Keratinocyte (primary cell): ENCODE results near the gene AP1S3. TPM values are rescaled to one million over a fixed set of nuclear protein-coding genes. Genes with fewer than 3 reads are reported as not detected.

Source experiments
- DNase-seq: peaks from one replicate; pipeline ENCODE4 v3.0.0-alpha.2; 2011; ENCODE audit warnings: low read depth, missing footprints, low spot score
- FAIRE-seq: peaks from 2 replicates; lab custom pipeline; 2011; peaks lifted over from hg19 to GRCh38; lab: Jason Lieb, UNC
- H2AFZ ChIP-seq: 2 replicates; pipeline ENCODE4 v1.6.0; 2012; ENCODE audit warnings: low read length, control low read depth, inconsistent platforms; ENCODE audit not compliant: control insufficient read depth
- H3K27ac ChIP-seq: 2 replicates; pipeline ENCODE4 v1.5.1; 2011; ENCODE audit warnings: low read length; ENCODE audit not compliant: control insufficient read depth, insufficient read depth
- H3K27me3 ChIP-seq: 3 replicates; pipeline ENCODE4 v1.6.0; 2011; ENCODE audit warnings: low read length; ENCODE audit not compliant: control insufficient read depth, insufficient read depth; ENCODE audit errors: extremely low read depth
- H3K36me3 ChIP-seq, 2 experiments: 2 replicates in 1 of 2; 3 replicates in 1 of 2; pipeline ENCODE4 v1.5.1; 2011; ENCODE audit warnings: low read length in 2 of 2, mild to moderate bottlenecking in 1 of 2; ENCODE audit not compliant: control insufficient read depth in 2 of 2, insufficient read depth in 2 of 2; ENCODE audit errors: extremely low read depth in 1 of 2
- H3K4me1 ChIP-seq: 3 replicates; pipeline ENCODE4 v1.5.1; 2011; ENCODE audit warnings: low read length; ENCODE audit not compliant: control insufficient read depth, insufficient read depth; ENCODE audit errors: extremely low read depth
- H3K4me2 ChIP-seq: 3 replicates; pipeline ENCODE4 v1.6.0; 2011; ENCODE audit warnings: low read depth, low read length; ENCODE audit not compliant: control insufficient read depth, insufficient read depth; ENCODE audit errors: extremely low read depth
- H3K4me3 ChIP-seq, 3 experiments: fragments of 200-600 bp in 1 of 3; sonication (generic) in 1 of 3; 2 replicates in 2 of 3; 3 replicates in 1 of 3; pipeline ENCODE4 v1.5.1; 2011 to 2016; ENCODE audit warnings: low read length in 3 of 3, mild to moderate bottlenecking in 3 of 3, control low read depth in 2 of 3, inconsistent platforms in 1 of 3, low read depth in 1 of 3, mixed read lengths in 1 of 3, mixed run types in 1 of 3, moderate library complexity in 1 of 3; ENCODE audit not compliant: control insufficient read depth in 2 of 3, insufficient read depth in 2 of 3; ENCODE audit errors: extremely low read depth in 1 of 3
- H3K79me2 ChIP-seq: 2 replicates; pipeline ENCODE4 v1.6.0; 2012; ENCODE audit warnings: low read length; ENCODE audit not compliant: control insufficient read depth, insufficient read depth
- H3K9ac ChIP-seq: 3 replicates; pipeline ENCODE4 v1.6.0; 2011; ENCODE audit warnings: low read length; ENCODE audit not compliant: control insufficient read depth, insufficient read depth; ENCODE audit errors: extremely low read depth
- H3K9me1 ChIP-seq: 3 replicates; pipeline ENCODE4 v1.6.0; 2011; ENCODE audit warnings: low read length; ENCODE audit not compliant: control insufficient read depth, insufficient read depth; ENCODE audit errors: extremely low read depth
- H3K9me3 ChIP-seq: 2 replicates; pipeline ENCODE4 v1.5.1; 2012; ENCODE audit warnings: low read depth, low read length; ENCODE audit not compliant: control insufficient read depth
- H4K20me1 ChIP-seq: 3 replicates; pipeline ENCODE4 v1.6.0; 2011; ENCODE audit warnings: low read length; ENCODE audit not compliant: control insufficient read depth, insufficient read depth; ENCODE audit errors: extremely low read depth
- EZH2 ChIP-seq: IDR thresholded peaks from one replicate; pipeline ENCODE4 v1.6.1; 2012; ENCODE audit warnings: inconsistent platforms, mild to moderate bottlenecking, low read length, moderate library complexity
- dilution Hi-C: fragments of 300-500 bp; cut with MboI; formaldehyde crosslinking; loops from one replicate; pipeline ENCODE4 v1.7.0; 2020; ENCODE audit warnings: low sequenced_read_pairs; ENCODE audit not compliant: extremely low pct_ligation_motif_present
- polyA plus RNA-seq, 5 experiments: library from polyadenylated mRNA; depleted of rRNA in 3 of 5; stranded (reverse) in 3 of 5; stranded (forward) in 1 of 5; unstranded in 1 of 5; fragments of >200 nt; gene quantifications; 1 replicate in 1 of 5; 2 replicates in 3 of 5; 3 replicates in 1 of 5; pipeline versions ENCODE4 v1.2.1 to v1.2.3, GENCODE V29; 2011 to 2012; ENCODE audit warnings: missing spikeins in 2 of 5, low read depth in 1 of 5, low replicate concordance in 1 of 5
- TF ChIP-seq, protein P1 (sequence below), 3 experiments: IDR thresholded peaks in 1 of 3; conservative IDR thresholded peaks in 1 of 3; optimal IDR thresholded peaks in 1 of 3; 2 replicates in 2 of 3; 3 replicates in 1 of 3; pipeline versions ENCODE3 to v1.5.1; 2011; ENCODE audit warnings: low read length in 3 of 3, mild to moderate bottlenecking in 3 of 3, moderate library complexity in 2 of 3, control low read depth in 1 of 3, inconsistent platforms in 1 of 3; ENCODE audit not compliant: insufficient read depth in 2 of 3; ENCODE audit errors: extremely low read depth in 1 of 3

The AP1S3 gene
- polyA plus RNA-seq, 1 donor (not counting 4 experiments of a cell fraction or from before 2014, with no cell fraction given), result 33.7 TPM

DNA sequence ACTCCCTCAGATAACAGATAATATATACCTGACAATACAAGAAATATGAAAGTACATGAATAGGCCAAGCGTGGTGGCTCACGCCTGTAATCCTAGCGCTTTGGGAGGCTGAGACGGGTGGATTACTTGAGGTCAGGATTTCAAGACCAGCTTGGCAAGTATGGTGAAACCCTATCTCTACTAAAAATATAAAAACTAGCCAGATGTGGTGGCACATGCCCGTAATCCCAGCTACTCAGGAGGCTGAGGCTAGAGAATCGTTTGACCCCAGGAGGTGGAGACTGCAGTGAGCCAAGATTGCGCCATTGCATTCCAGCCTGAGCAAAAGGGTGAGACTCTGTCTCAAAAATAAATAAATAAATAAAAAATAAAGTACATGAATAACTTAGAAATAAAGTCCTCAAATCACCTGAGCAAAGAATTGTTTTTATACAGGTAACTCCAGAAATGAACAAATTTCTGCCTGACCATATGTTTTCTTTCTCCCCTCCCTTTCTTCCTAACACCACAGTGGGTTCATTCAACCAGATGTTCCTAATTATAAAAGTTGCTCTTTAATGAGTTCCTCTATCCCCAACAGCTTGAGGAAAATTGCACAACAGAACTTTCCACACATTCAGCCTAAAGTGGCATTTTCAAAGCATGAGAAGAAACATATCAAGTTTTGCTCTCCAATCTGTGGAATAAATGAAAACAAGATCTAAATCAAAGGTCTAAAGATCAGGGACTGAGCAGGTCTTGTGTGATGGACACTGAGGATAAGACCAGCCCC, 33.6 kb upstream of the AP1S3 start:
- Histone ChIP-seq H3K9me3 (no peaks in the 10 kb centered on the region), H3K36me3 (peaks cover 0 to 4% of the 10 kb centered on the region in 2 experiments), H3K79me2 (no peaks in the 10 kb centered on the region), H3K27me3 (no peaks in the 10 kb centered on the region), H3K27ac (no peak overlapping the region), H3K9ac (no peak overlapping the region), H3K4me1 (no peaks in the 10 kb centered on the region), H2AFZ (no peak overlapping the region), H3K4me2 (no peak overlapping the region), H3K4me3 (no peak overlapping the region), H4K20me1 (no peaks in the 10 kb centered on the region), H3K9me1 (no peaks in the 10 kb centered on the region)
- TF ChIP-seq, protein P1, sequence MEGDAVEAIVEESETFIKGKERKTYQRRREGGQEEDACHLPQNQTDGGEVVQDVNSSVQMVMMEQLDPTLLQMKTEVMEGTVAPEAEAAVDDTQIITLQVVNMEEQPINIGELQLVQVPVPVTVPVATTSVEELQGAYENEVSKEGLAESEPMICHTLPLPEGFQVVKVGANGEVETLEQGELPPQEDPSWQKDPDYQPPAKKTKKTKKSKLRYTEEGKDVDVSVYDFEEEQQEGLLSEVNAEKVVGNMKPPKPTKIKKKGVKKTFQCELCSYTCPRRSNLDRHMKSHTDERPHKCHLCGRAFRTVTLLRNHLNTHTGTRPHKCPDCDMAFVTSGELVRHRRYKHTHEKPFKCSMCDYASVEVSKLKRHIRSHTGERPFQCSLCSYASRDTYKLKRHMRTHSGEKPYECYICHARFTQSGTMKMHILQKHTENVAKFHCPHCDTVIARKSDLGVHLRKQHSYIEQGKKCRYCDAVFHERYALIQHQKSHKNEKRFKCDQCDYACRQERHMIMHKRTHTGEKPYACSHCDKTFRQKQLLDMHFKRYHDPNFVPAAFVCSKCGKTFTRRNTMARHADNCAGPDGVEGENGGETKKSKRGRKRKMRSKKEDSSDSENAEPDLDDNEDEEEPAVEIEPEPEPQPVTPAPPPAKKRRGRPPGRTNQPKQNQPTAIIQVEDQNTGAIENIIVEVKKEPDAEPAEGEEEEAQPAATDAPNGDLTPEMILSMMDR (optimal IDR thresholded peaks at IDR 0.05 in 1 of 3, IDR thresholded peaks at IDR 0.05 in 1 of 3, conservative IDR thresholded peaks at IDR 0.05 in 1 of 3; ENCODE audit: extremely low read depth in 1 of 3, insufficient read depth in 2 of 3, low read length in 3 of 3), result no peak
- TF ChIP-seq EZH2, result no peak
- DNase-seq (no peak), FAIRE-seq (no peak)
- dilution Hi-C loops, result no loop called here

DNA sequence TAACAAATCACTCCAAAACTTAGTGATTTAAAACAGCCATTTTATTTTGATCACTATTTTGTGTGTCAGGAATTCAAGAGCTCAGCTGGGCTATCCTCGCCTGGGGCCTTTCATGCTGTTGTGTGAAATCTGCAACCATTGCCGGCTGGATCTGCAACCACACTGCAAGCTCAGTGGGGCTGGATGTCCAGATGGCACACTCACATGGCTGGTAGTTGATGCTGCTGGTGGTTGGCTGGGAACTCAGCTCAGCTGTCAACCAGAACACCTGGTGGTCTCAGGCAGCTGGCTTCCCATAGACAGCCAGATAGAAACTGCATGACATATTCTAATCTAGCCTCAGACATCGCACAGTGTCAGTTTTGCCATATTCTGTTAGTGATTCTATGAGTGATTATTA, 30.6 kb upstream of the AP1S3 start:
- FAIRE-seq, result no peak
- Histone ChIP-seq H3K9me3 (no peaks in the 10 kb centered on the region), H3K27ac (no peak overlapping the region), H4K20me1 (no peaks in the 10 kb centered on the region), H3K36me3 (peaks cover 0 to 2% of the 10 kb centered on the region in 2 experiments), H3K9me1 (no peaks in the 10 kb centered on the region), H3K79me2 (no peaks in the 10 kb centered on the region), H3K4me1 (no peaks in the 10 kb centered on the region), H3K4me2 (no peak overlapping the region), H3K4me3 (no peak overlapping the region), H3K27me3 (no peaks in the 10 kb centered on the region), H3K9ac (no peak overlapping the region), H2AFZ (no peak overlapping the region)
- dilution Hi-C loops, result no loop called here
- no peak for TF ChIP-seq EZH2
- TF ChIP-seq, protein P1 (optimal IDR thresholded peaks at IDR 0.05 in 1 of 3, IDR thresholded peaks at IDR 0.05 in 1 of 3, conservative IDR thresholded peaks at IDR 0.05 in 1 of 3; ENCODE audit: extremely low read depth in 1 of 3, insufficient read depth in 2 of 3, low read length in 3 of 3), result no peak
- DNase-seq, result no peak
